Osteocyte (in vitro differentiated cells): ENCODE measurements around the gene PPIH. TPM values are rescaled to one million over a fixed set of nuclear protein-coding genes. Genes with fewer than 3 reads are reported as not detected.
A peak's percentile ranks its signal among the peaks of the same experiment; 100 is the strongest.
"Not testable (repeated sequence)": the region's sequence is repeated elsewhere in the genome, so short reads cannot be mapped to it uniquely, and the experiment has no call there.

Experiments
- DNase-seq: peaks from one replicate; pipeline ENCODE4 v3.0.0; 2021; ENCODE audit warnings: mixed read lengths; ENCODE audit not compliant: unreplicated experiment; ENCODE audit errors: extremely low spot score
- H3K27ac Mint-ChIP-seq: one replicate; pipeline ENCODE4 v1.8.0; 2021; ENCODE audit warnings: mild to moderate bottlenecking, mixed read lengths; ENCODE audit not compliant: unreplicated experiment
- H3K27me3 Mint-ChIP-seq: one replicate; pipeline ENCODE4 v1.8.0; 2021; ENCODE audit warnings: mixed read lengths; ENCODE audit not compliant: unreplicated experiment
- H3K36me3 Mint-ChIP-seq: one replicate; pipeline ENCODE4 v1.8.0; 2021; ENCODE audit warnings: mixed read lengths; ENCODE audit not compliant: unreplicated experiment
- H3K4me1 Mint-ChIP-seq: one replicate; pipeline ENCODE4 v1.8.0; 2021; ENCODE audit warnings: mixed read lengths; ENCODE audit not compliant: unreplicated experiment
- H3K4me3 Mint-ChIP-seq: one replicate; pipeline ENCODE4 v1.8.0; 2021; ENCODE audit warnings: mild to moderate bottlenecking, moderate library complexity, mixed read lengths; ENCODE audit not compliant: unreplicated experiment
- H3K9me3 Mint-ChIP-seq: one replicate; pipeline ENCODE4 v1.8.0; 2021; ENCODE audit warnings: mixed read lengths; ENCODE audit not compliant: unreplicated experiment
- long read RNA-seq: library from polyadenylated mRNA; unstranded; transcript quantifications from one replicate; pipeline ENCODE4 v2.0.0, GENCODE V29; 2021
- total RNA-seq: library from RNA; stranded (reverse); gene quantifications from 2 replicates; pipeline ENCODE4 v1.2.1, GENCODE V29; 2021
- TF ChIP-seq, protein P1 (sequence below): fragments of 200-600 bp; sonication (generic); IDR thresholded peaks from 2 replicates; pipeline ENCODE4 v1.5.0; 2021; ENCODE audit warnings: antibody characterized with exemption, mild to moderate bottlenecking, moderate library complexity

The PPIH gene
- 26.7 and 30.2 TPM in 2 replicates for total RNA-seq
- long read RNA-seq, partial matches to known transcripts = 3 of 16 reads
- long read RNA-seq, other reads (novel, unspliced or antisense) = 9 of 16 reads

DNA sequence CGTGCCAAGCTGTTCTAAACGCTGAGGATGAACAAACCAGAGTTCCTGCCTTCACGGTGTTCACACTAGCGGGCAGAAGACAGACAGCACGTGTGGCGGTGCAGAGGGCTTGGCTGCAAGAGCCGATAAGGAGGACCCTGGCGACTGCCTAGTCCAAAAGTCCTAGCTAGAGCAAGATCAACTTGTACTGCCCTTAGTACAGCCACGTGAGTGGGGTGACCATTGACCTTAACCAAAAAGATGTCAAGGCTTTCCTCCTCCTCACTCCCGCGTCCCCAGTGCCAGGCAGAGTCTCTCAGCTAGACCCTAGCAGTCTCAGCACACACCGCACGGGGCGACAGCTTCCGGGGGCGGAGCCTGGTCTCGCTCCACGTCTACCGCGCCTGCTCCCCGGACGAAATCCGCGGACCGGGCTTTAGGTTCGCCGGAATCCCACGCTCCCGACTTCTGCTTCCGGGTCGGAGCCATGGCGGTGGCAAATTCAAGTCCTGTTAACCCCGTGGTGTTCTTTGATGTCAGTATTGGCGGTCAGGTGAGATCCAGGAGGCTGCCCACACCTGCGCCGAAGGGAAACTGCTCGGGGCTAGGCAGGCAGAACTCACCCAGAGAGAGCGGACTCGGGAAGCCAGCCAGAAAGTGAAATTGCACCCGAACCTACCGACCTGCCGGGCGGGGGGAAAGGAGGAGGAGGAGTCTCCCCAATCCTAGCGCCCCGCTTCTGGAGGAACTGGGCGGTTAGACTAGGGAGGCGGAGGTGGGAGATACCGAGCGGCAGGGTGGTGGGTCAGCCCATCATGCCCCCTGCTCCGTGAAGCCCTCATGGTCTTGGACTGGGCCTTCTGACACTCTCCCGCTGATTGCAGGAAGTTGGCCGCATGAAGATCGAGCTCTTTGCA lies at the start of gene PPIH:
Gene PPIH, plus strand, starts transcription at position 443 of the 896 bp plus-strand sequence. Its CDS starts 24 bp downstream, at position 467.
- Mint-ChIP-seq H3K9me3 (no peaks in the 10 kb centered on the region), H3K27ac (peak within 1 kb of the TSS; percentile 92), H3K27me3 (peaks cover 11% of the 10 kb centered on the region), H3K4me3 (peak within 1 kb of the TSS; percentile 98), H3K36me3 (peaks cover 5% of the 10 kb centered on the region), H3K4me1 (peaks cover 21% of the 10 kb centered on the region)
- DNase-seq = peak; percentile 96
- TF ChIP-seq, protein P1, sequence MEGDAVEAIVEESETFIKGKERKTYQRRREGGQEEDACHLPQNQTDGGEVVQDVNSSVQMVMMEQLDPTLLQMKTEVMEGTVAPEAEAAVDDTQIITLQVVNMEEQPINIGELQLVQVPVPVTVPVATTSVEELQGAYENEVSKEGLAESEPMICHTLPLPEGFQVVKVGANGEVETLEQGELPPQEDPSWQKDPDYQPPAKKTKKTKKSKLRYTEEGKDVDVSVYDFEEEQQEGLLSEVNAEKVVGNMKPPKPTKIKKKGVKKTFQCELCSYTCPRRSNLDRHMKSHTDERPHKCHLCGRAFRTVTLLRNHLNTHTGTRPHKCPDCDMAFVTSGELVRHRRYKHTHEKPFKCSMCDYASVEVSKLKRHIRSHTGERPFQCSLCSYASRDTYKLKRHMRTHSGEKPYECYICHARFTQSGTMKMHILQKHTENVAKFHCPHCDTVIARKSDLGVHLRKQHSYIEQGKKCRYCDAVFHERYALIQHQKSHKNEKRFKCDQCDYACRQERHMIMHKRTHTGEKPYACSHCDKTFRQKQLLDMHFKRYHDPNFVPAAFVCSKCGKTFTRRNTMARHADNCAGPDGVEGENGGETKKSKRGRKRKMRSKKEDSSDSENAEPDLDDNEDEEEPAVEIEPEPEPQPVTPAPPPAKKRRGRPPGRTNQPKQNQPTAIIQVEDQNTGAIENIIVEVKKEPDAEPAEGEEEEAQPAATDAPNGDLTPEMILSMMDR = peak; percentile 26

DNA sequence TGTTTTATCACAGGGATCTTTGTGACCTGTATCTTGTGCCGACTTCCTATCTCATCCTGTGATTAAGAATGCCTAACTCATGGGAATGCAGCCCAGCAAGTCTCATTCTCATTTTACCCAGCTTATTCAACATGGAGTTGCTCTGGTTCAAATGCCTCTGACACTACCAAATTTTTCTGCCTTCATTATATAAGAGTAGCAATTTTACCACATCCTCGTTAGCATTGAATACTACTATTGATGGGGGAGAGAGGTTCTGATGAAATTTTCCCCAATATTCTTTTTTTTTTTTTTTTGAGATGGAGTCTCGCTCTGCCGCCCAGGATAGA lies 44.5 kb upstream of the PPIH start:
- H3K4me3 Mint-ChIP-seq = no peak overlapping the region
- H3K27ac Mint-ChIP-seq = no peak overlapping the region
- DNase-seq = no peak
- TF ChIP-seq, protein P1 = no peak
- H3K4me1 Mint-ChIP-seq = no peaks in the 10 kb centered on the region
- no peaks in the 10 kb centered on the region for H3K9me3 Mint-ChIP-seq
- peaks cover 8% of the 10 kb centered on the region for H3K27me3 Mint-ChIP-seq
- no peaks in the 10 kb centered on the region for H3K36me3 Mint-ChIP-seq

DNA sequence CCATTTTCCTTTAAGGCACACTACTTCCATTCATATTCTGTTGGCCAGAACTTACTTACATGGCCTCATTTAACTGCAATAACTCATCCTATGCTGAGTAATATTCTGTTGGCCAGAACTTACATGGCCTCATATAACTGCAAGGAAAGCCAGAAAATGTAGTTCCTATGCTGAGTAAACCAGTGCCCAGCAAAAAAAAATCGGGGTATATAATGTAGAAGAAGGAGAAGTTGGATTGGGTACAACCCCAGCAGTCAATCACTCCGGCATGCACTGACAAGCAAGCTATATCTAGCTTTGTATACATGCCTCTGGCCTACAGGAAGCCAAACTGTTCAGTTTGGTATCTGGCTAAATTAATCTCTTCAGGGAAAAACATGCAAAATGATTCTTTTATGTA lies 39.4 kb upstream of the PPIH start:
- Mint-ChIP-seq H3K36me3 (no peaks in the 10 kb centered on the region), H3K27ac (no peak overlapping the region), H3K4me1 (no peaks in the 10 kb centered on the region), H3K9me3 (peaks cover under 1% of the 10 kb centered on the region), H3K4me3 (no peak overlapping the region), H3K27me3 (peaks cover 29% of the 10 kb centered on the region)
- no peak for DNase-seq
- TF ChIP-seq, protein P1 = no peak

- Mint-ChIP-seq H3K27ac (no peak overlapping the region), H3K4me1 (no peaks in the 10 kb centered on the region), H3K36me3 (no peaks in the 10 kb centered on the region), H3K27me3 (peaks cover 42% of the 10 kb centered on the region), H3K9me3 (peaks cover 6% of the 10 kb centered on the region), H3K4me3 (no peak overlapping the region)
- DNase-seq = no peak
- TF ChIP-seq, protein P1 = no peak
Measured at GRCh38 chr1:42620307-42620706, 37.9 kb upstream of the PPIH start.

- H3K27me3 Mint-ChIP-seq = peaks cover 48% of the 10 kb centered on the region
- not testable (repeated sequence) for DNase-seq, H3K27ac Mint-ChIP-seq, H3K9me3 Mint-ChIP-seq, H3K4me1 Mint-ChIP-seq, H3K36me3 Mint-ChIP-seq, H3K4me3 Mint-ChIP-seq
Measured at GRCh38 chr1:42621180-42621579, 37.0 kb upstream of the PPIH start.

DNA sequence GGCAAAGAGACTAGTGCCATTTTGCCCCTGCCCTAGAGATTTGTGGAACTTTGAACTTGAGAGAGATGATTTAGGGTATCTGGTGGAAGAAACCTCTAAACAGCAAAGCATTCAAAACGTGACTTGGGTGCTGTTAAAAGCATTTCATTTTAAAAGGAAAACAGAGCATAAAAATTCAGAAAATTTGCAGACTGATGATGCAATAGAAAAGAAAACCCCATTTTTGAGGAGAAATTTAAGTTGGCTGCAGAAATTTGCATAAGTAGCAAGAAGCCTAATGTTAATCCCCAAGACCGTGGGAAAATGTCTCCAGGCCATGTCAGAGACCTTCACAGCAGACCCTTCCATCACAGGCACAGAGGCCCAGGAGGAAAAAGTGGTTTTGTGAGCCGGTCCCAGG lies 31.0 kb upstream of the PPIH start:
- not testable (repeated sequence) for H3K9me3 Mint-ChIP-seq, H3K4me3 Mint-ChIP-seq, H3K4me1 Mint-ChIP-seq, H3K27ac Mint-ChIP-seq, H3K36me3 Mint-ChIP-seq, DNase-seq
- peaks cover 48% of the 10 kb centered on the region for H3K27me3 Mint-ChIP-seq
